GM18858 (cell line): ENCODE data around the gene UNC5C.

Source experiments
- ATAC-seq: cut with Tn5 transposase; IDR thresholded peaks from one replicate; pipeline ENCODE4 v1.9.1; 2021; ENCODE audit not compliant: unreplicated experiment

The UNC5C gene

DNA sequence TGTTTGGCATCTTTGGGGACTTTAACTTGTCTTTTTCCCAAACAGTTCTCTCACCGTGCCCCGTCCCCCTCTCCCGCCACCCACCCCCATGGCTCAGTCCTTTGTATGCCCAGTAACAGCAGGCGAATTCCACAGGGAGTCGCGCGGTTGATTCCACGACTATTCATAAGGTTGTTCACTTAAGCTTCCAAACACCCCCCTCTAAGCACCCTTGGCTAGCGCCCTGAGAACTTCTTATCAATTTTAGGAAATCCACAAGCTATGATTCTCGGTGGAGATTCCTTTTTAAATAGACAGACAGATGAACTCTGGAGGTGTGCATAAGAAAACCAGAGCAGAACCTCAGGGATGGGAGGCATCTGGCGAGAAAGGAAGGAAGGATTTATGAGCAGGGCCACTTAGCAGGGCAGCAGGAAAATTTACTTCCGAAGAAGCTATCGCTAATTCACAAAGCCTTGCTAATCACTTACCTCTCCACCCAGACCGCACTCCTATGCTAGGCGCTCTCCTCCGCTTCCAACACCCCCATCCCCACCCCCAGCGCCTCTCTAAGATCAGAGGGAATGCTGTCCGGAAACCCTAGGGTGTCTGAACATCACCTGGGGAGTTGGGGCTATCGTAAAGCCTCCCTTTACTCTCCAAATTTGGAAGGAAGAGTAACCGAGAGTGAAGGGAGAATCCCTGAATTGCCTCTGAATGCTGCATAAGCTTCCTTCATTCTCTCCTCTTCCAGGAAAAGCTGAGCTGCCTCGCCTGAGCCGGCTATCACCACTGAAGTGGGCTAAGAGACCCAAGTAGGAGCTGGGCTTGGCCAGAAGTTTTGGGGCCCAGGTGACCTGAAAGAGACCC lies 1.7 kb downstream of the UNC5C start:
- no peak for ATAC-seq

DNA sequence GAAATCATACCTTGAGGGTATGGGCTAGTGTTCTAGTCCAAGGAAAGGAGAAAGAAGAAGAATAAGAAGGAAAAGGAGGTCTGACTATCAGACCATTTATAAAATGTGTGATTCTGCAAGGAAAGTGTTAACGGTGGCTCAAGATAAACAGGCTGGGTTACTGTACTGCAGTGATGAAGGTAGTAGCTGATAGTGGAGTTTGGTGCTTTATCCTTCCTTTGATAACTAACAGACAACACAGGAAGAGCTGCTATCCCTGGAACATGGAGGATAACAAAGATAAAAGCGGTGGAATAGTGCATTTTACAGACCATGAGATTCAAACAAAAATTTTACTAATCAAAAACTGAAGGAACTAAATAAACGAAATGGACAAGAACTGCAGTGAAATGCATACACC lies 2.6 kb downstream of the UNC5C start:
- no peak for ATAC-seq

- ATAC-seq = no peak
Measured at GRCh38 chr4:95545546-95545945, 3.2 kb downstream of the UNC5C start.

DNA sequence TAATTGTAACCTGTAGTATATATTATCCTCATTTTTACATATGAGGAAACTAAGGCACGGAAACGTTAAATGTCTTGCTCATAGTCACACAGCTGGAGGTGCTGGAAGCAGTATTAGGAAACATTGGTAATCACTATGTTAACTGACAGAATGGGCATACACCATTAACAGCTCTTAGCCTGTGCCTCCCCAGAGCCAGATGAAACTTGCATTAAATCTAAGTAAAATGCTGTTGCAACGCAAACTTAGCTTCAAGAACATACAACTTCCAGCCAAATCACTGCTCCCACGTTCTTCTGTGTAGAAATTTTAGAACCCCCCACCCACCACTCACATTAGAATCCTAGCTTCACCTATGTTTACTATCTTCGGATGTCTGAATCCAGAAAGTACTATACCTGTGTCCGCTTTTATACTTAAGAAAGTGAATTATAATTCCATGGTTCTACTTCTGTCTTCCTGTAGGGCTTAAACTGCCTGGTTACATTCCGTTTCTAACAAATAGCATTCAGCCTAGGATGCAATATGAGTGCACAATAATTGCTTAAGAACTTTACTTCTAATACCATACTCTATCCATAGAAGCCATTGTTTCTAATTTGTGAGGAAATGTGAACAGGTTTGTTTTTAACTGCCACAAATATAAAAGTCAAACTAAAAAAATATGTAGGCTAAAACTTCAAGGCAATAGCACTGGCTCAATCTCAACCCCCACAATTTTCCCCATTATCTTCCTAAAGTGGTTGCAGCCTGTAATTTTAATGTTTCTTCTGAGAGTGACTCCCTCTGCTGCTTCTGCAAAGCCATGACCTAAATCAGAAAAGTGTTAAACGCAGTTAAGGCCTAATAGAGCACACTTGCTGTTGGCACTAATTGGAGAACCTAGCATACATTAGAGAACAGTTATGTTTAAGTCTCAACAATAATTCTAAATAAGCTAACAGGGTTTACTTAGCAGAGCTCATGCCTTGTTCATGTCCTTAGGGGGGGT lies 4.4 kb downstream of the UNC5C start:
- ATAC-seq = no peak

GRCh38 chr4:95541889-95542607 lies 6.7 kb downstream of the UNC5C start:
- peak; percentile 74 for ATAC-seq

GRCh38 chr4:95541094-95541493 lies 7.7 kb downstream of the UNC5C start:
- no peak for ATAC-seq

- ATAC-seq = no peak
Measured at GRCh38 chr4:95540227-95540626, 8.5 kb downstream of the UNC5C start.

DNA sequence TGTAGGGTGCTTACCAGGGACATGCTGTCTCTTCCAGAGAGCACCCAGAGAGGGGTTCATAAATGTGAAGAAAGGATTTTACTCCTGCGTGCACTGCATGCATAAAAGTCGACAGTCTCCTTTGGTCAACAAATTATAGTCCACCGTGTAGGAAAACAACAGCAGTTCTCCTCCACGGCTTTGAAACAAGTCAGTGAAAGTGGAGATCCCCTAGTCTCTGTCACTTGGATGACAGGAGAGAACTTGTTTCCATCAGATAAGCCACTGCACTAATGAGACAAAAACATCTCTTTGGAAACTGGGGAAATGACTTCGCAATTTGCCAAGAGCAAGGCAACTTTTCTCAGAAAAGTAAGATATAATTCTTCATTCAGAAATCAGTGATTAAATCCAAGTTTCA lies 9.7 kb downstream of the UNC5C start:
- ATAC-seq = no peak

- ATAC-seq = no peak
Measured at GRCh38 chr4:95537863-95538488, 10.8 kb downstream of the UNC5C start.

- ATAC-seq = no peak
Measured at GRCh38 chr4:95537191-95537590, 11.6 kb downstream of the UNC5C start.

DNA sequence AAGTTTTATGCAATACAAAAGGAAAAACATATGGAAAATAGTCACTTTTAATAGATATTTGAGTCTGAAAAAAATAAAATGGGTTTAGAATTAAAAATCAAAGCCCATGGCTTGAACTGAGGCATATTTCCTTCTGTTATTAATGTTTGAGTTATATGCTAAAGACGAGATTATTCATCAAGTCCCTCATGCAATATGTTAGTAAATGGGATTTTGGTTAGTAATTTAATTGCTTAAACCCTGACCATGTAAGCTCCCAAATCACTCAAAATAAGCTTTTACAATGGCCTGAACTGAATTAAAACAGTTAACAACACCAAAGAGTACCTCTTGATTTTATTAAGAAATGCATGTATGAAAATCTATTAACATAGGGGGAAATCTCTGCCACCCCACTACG lies 12.1 kb downstream of the UNC5C start:
- ATAC-seq = no peak

DNA sequence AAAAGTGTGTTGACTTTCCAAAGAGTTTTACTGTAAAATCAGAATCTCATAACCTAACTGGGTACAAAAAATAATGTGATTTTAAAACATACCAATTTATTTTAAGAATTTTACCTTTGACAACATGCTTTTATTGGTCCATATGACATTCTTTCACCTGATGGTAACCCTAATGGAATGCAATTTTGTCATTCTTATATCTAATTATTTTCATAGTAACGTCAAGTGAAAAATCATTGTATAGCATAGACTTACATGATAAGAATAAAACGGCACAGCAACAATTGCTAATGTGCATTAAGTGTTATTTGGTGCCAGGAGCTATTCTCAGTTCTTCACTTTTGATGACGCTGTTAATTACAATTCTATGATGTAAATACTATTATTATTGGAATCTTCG lies 13.6 kb downstream of the UNC5C start:
- ATAC-seq = no peak

DNA sequence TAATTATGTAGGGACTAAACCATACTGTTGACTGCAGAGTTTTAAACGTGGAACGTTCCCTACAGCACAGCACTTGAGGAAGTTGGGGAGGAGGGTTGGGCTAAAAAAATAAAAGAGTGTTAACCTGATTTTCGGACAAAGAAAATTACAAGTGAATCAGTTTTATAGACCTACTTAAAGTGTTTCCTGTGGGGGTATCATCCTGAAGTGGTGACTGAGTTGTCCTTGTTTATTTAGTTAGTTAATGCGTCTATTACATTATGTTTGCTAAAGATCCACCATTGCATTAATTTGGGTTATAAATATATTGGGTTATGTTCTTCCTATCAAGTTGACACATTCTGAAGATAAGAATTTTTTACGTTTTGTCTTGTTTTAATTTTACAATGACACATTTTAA lies 14.7 kb downstream of the UNC5C start:
- ATAC-seq = no peak

DNA sequence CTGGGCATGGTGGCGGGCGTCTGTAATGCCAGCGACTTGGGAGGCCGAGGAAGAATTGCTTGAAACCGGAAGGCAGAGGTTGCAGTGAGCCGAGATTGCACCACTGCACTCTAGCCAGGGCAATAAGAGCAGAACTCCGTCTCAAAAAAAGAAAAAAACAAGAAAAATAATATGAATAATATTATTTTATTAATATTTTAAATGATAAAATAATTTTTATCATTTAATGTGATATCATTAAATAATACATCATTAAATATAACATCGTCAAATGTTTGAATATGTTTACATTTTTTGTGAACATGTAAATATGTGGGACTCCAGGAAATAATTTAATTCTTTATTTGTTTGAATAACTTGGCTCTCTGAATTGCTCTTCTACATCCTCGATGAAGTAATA lies 15.5 kb downstream of the UNC5C start:
- ATAC-seq = no peak

GRCh38 chr4:95532305-95532704 lies 16.5 kb downstream of the UNC5C start:
- no peak for ATAC-seq

DNA sequence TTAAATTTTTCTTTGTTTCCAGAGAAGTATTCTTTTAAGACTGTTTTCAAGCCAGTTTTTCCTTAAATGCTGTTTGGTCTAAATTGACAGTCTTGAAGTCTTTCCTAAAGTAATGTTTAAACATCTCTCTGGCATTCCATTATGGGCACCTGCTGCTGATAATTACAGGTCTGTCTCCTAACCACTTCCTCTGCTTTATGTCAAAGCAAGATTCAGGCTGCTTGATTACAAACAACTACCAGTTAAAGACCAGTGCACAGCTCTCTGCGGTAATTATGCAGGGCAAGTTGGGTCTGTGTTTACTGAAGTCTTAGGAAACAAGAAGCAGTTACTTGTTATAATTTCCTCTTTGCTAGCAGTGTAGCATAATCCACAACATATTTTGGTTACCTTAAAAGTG lies 17.6 kb downstream of the UNC5C start:
- ATAC-seq = no peak

- ATAC-seq = no peak
Measured at GRCh38 chr4:95529946-95530345, 18.8 kb downstream of the UNC5C start.

DNA sequence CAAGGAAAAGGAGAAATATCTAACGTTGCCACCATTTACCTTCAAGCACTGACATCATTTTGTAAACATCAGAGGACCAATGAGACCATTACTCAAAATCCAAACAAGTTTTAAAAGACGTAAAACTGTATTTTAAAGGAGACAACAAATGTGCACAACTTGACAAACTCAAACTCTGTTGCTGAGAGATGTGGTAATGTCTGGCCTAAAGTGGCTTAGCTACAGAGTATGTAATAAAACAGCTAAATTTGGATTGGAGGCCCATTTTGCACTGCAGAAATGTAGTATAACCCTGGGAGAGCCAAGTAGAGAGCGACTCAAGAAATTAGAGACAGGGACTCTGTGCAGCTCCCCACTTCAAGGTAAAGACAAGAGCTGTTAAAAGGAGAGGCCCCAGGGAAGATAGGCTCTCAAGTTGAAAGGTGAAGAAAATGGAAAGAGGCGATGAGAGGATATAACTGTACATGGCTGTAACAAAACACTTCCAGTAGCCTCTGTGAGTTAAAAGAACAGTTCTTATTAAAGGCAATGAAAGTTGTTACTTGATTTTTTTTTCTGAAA lies 20.3 kb downstream of the UNC5C start:
- no peak for ATAC-seq

- ATAC-seq = no peak
Measured at GRCh38 chr4:95526075-95526474, 22.7 kb downstream of the UNC5C start.

GRCh38 chr4:95524729-95525128 lies 24.0 kb downstream of the UNC5C start:
- ATAC-seq = no peak

DNA sequence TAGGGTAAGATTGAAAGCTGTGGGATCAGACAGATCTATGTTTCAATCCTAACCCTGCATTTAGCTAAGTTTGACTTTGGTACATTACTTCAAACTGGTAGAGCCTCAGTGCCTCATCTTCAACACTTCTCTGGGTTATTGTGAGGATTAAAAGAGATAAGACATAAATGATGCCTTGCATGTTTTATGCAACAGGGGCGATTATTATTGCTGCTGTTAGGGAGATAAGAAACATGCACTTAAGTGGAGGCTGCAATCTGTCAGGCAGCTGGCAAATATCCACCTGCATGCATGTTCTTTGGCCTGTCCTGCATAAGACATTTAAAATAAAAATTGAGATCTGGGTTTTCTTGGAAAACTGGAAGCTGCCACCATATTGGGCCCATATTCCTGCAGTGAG lies 24.6 kb downstream of the UNC5C start:
- ATAC-seq = no peak
